IPS DF 6.9 (cell line): ENCODE data around the gene KIF5C.

Experiments used
- DNase-seq: peaks from one replicate; pipeline ENCODE4 v3.0.0-alpha.2; 2013; ENCODE audit warnings: low read depth, low spot score
- H3K27ac ChIP-seq: one replicate; pipeline ENCODE4 v1.5.1; 2013; ENCODE audit warnings: low read length, control low read depth
- H3K27me3 ChIP-seq: 2 replicates; pipeline ENCODE4 v1.6.1; 2013; ENCODE audit warnings: mild to moderate bottlenecking, low read length; ENCODE audit not compliant: control insufficient read depth, insufficient read depth
- H3K36me3 ChIP-seq: 2 replicates; pipeline ENCODE4 v1.6.1; 2013; ENCODE audit warnings: low read length; ENCODE audit not compliant: control insufficient read depth, insufficient read depth
- H3K4me1 ChIP-seq: 2 replicates; pipeline ENCODE4 v1.6.1; 2013; ENCODE audit warnings: low read length; ENCODE audit not compliant: control insufficient read depth, insufficient read depth
- H3K4me3 ChIP-seq: 2 replicates; pipeline ENCODE4 v1.5.1; 2013; ENCODE audit warnings: mild to moderate bottlenecking, low read length
- H3K9me3 ChIP-seq: 2 replicates; pipeline ENCODE4 v1.6.1; 2013; ENCODE audit warnings: low read length, inconsistent platforms; ENCODE audit not compliant: control insufficient read depth, insufficient read depth
- WGBS: extraction: QIAGEN DNeasy Blood & Tissue Kit; methylation state at CpG from one replicate; pipeline ENCODE4 v1.1.7; 2013; ENCODE audit warnings: mixed read lengths, missing lambda C conversion rate; ENCODE audit not compliant: insufficient read length, insufficient coverage; 5-methylcytosine and 5-hydroxymethylcytosine counted together

The KIF5C gene

GRCh38 chr2:149064365-149064841 lies 189.4 kb downstream of the KIF5C start:
- no peaks in the 10 kb centered on the region; the same call in 1 of the 2 replicates for H3K9me3 ChIP-seq
- no peak for DNase-seq
- no peaks in the 10 kb centered on the region for H3K27me3 ChIP-seq
- no CpG with 5 or more reads among the region's 3 CpGs for WGBS
- peaks cover 1% of the 10 kb centered on the region; the same call in 1 of the 2 replicates for H3K4me1 ChIP-seq
- no peak overlapping the region for H3K4me3 ChIP-seq
- H3K27ac ChIP-seq, result no peak overlapping the region
- H3K36me3 ChIP-seq, result no peaks in the 10 kb centered on the region

GRCh38 chr2:149064856-149065630 lies 190.0 kb downstream of the KIF5C start:
- H3K27ac ChIP-seq, result no peak overlapping the region
- no peaks in the 10 kb centered on the region for H3K36me3 ChIP-seq
- H3K4me3 ChIP-seq, result no peak overlapping the region
- no peak for DNase-seq
- H3K9me3 ChIP-seq, result no peaks in the 10 kb centered on the region; the same call in 1 of the 2 replicates
- H3K27me3 ChIP-seq, result no peaks in the 10 kb centered on the region
- no CpG with 5 or more reads among the region's 5 CpGs for WGBS
- H3K4me1 ChIP-seq, result no peaks in the 10 kb centered on the region

- no CpG with 5 or more reads among the region's 6 CpGs for WGBS
- no peak overlapping the region for H3K27ac ChIP-seq
- H3K4me3 ChIP-seq, result no peak overlapping the region
- no peak for DNase-seq
- H3K4me1 ChIP-seq, result no peaks in the 10 kb centered on the region
- H3K36me3 ChIP-seq, result no peaks in the 10 kb centered on the region
- no peaks in the 10 kb centered on the region; the same call in 1 of the 2 replicates for H3K9me3 ChIP-seq
- no peaks in the 10 kb centered on the region for H3K27me3 ChIP-seq
Measured at GRCh38 chr2:149068225-149068995, 193.4 kb downstream of the KIF5C start.

GRCh38 chr2:149068996-149069888 lies 194.2 kb downstream of the KIF5C start:
- Histone ChIP-seq H3K27ac (no peak overlapping the region), H3K4me3 (no peak overlapping the region), H3K27me3 (no peaks in the 10 kb centered on the region), H3K9me3 (no peaks in the 10 kb centered on the region; the same call in 1 of the 2 replicates), H3K36me3 (no peaks in the 10 kb centered on the region), H3K4me1 (no peaks in the 10 kb centered on the region)
- 100% methylated on average over 1 of the region's 5 CpGs for WGBS
- no peak for DNase-seq

DNA sequence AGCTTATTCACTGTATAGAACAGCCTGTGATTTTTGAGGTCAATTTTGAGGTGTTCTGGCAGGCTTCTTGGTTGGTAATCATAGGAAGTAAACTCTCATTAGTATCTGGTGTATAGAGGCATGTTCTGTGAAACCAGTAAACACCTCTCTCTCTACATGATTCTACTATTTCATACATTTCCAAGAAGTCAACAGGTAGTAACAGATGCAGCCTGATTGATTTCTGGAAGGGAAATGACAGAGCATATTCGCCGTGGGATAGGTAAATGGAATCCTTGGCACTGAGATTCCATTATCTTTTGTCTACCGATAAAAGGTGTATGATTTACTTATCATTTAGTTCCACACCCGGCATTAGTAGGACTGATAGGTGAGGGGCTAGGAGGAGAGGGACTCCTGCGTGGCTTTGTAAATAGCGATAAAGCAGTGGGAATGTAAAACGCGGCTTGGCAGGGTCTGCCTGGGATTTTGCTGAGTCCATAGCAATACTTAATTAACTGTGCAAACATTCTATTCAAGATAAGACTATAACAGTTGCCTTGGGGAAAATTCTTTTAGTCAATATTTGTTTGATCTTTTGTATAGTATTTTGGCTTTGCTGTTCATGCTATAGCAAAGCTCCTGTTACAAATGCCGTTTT lies 195.8 kb downstream of the KIF5C start:
- Histone ChIP-seq H3K27me3 (no peaks in the 10 kb centered on the region), H3K27ac (no peak overlapping the region), H3K4me1 (0 out of 2 replicates have a peak, but pooled peaks cover 1% of the 10 kb centered on the region), H3K9me3 (no peaks in the 10 kb centered on the region; the same call in 1 of the 2 replicates), H3K4me3 (no peak overlapping the region), H3K36me3 (no peaks in the 10 kb centered on the region)
- no CpG with 5 or more reads among the region's 9 CpGs for WGBS
- no peak for DNase-seq

GRCh38 chr2:149075105-149075504 lies 200.1 kb downstream of the KIF5C start:
- no peaks in the 10 kb centered on the region for H3K9me3 ChIP-seq
- no peaks in the 10 kb centered on the region for H3K27me3 ChIP-seq
- H3K27ac ChIP-seq, result no peak overlapping the region
- no CpG with 5 or more reads among the region's 2 CpGs for WGBS
- no peak for DNase-seq
- H3K4me1 ChIP-seq, result peaks cover 6% of the 10 kb centered on the region; the same call in 1 of the 2 replicates
- H3K36me3 ChIP-seq, result no peaks in the 10 kb centered on the region
- no peak overlapping the region for H3K4me3 ChIP-seq

DNA sequence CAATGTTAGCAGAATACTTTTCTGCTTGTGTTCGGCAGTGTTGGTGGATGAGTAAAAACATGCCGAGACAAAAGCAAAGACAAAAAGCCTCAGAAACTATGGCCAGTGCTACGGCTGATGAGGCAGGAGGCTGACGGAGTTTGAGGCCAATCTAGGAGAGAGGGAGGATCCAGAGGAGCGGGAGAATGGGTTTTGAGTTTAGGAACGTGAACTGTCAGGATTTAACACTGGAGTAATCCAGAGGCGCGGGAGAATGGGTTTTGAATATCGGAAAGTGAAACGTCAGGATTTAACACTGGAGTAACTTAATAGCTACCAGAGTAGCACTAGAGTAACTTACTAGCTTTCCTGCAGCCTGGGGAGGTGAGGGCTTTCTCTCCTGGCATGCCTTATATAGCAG lies 200.8 kb downstream of the KIF5C start:
- Histone ChIP-seq H3K4me3 (no peak overlapping the region), H3K36me3 (no peaks in the 10 kb centered on the region), H3K9me3 (no peaks in the 10 kb centered on the region), H3K27ac (no peak overlapping the region), H3K4me1 (peaks cover 6% of the 10 kb centered on the region; the same call in 1 of the 2 replicates), H3K27me3 (no peaks in the 10 kb centered on the region)
- no CpG with 5 or more reads among the region's 10 CpGs for WGBS
- DNase-seq, result no peak
